ENCODE results near the gene CYP1A2.
"Not testable (repeated sequence)": the region's sequence is repeated elsewhere in the genome, so short reads cannot be mapped to it uniquely, and the experiment has no call there.

Gene CYP1A2

DNA sequence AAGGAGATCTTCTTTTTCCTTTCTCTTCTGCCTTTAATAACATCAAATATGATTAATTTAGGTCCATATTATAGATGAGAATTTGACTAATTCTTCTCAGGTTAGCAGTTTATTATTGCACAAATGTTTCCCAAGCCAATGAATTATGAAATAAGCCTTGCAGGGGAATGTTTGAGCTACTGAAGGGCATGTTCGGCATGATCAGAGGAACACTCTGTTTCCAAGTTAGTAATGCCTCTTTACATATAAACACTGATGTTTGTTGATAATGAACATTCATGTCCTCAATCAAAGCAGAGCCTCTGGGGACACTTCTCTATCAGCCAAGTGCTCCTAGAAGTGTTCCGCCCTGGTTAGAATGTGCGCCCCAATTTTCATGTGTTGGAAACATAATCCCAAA, 13.3 kb upstream of the CYP1A2 start:
- DNase-seq (ENCODE audit: low read depth, low spot score), result no peak

DNA sequence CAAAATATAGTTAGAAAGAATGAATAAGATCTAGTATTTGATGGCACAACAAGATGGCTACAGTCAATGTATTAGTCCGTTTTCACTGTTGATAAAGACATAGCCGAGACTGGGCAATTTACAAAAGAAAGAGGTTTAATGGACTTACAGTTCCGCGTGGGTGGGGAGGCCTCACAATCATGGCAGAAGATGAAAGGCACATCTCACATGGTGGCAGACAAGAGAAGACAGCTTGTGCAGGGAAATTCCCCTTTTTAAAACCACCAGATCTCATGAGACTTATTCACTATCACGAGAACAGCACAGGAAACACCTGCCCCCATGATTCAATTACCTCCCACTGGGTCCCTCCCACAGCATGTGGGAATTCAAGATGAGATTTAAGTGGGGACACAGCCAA, 10.4 kb upstream of the CYP1A2 start:
- DNase-seq (ENCODE audit: low read depth, low spot score), result not testable (repeated sequence)

DNA sequence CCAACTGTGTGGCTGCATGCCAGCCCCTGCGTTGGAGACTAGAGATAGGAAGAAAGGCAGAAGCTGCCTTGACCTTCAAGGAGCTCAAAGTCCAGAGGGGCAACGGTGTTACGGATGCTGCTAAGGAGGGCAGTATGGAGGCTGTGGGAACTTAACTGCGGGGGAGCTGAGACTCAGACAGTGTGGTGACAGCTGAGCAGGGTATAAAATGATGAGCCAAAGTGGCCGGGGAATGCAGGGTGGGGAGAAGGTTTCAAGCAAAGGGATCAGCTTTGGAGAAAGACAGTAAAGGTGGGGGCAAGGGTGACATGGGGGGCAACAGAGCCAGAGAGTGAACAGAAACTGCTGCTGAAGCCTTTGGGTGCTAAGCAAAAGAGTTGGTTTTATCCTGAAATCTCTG, 6.2 kb upstream of the CYP1A2 start:
- DNase-seq (ENCODE audit: low read depth, low spot score), result no peak

DNA sequence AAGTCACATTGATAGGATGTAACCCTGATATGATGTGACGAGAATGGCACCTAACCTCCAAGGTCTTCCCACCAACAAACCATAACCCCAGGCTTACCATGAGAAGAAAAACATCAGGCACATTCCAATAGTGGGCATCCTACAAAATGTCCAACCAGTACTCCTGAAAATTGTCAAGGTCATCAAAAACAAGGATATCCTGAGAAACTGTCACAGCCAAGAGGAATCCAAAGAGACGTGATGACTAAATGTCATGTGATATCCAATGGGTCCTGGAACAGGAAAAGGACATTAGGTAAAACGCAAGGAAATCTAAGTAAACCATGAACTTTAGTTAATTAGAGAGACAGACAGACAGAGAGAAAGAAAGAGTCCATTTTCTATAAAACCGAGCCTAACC, 2.3 kb upstream of the CYP1A2 start:
- no peak for DNase-seq (ENCODE audit: low read depth, low spot score)

DNA sequence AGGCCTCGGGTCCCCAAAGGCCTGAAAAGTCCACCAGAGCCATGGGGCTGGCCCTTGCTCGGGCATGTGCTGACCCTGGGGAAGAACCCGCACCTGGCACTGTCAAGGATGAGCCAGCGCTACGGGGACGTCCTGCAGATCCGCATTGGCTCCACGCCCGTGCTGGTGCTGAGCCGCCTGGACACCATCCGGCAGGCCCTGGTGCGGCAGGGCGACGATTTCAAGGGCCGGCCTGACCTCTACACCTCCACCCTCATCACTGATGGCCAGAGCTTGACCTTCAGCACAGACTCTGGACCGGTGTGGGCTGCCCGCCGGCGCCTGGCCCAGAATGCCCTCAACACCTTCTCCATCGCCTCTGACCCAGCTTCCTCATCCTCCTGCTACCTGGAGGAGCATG, 1.2 kb downstream of the CYP1A2 start:
- DNase-seq (ENCODE audit: low read depth, low spot score), result no peak

DNA sequence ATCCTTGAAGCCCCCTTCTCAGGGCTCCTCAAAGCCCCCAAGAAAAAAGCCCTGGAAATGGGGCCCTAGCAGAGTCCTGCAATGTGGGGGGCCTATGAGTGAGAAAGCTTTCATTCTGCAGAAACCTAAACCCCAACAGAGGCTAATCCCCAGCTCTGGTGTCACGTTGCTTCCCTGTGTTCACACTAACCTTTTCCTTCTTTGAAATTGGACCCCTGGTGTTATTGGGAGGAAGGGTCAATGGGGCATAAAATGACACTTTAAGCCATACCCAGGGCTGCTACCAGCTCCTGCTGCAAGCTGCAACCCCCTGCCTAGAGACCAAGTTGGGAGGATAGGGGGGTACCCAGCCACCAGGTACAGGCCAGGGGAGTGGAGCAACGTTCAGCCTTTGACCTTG, 2.1 kb downstream of the CYP1A2 start:
- no peak for DNase-seq (ENCODE audit: low read depth, low spot score)

DNA sequence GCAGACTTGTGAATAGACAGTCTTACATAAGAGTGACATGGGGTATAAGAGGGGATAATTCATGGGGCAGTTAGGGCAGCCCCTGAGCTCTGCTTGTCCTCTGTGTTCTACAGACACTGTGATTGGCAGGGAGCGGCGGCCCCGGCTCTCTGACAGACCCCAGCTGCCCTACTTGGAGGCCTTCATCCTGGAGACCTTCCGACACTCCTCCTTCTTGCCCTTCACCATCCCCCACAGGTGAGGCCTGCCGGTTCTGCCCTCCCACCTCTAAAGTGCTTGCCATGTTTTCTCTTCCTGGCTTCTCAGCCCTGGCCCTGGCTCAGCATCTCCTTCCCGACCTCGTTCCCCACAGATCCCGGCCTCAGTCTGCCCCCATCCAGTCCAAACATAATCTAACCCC, 3.4 kb downstream of the CYP1A2 start:
- no peak for DNase-seq (ENCODE audit: low read depth, low spot score)

DNA sequence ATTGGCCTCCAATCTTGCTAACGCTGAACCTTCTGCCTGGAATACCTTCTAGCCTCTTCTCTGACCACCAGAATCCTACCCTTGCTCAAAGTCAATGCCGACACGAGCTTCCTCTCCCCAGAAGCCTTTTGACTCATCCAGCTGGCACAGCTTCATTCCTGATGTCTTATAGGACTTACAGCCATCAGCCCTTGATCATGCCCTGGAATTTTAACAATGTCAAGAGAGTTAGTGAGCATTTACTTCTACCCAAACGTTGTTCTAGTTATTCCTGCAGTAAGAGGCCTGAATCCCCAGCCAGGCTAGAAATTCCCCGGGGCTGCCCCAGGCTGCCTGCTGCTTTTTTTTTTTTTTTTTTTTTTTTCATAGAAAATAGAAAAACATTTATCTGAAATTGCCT, 3.9 kb downstream of the CYP1A2 start:
- no peak for DNase-seq (ENCODE audit: low read depth, low spot score)

DNA sequence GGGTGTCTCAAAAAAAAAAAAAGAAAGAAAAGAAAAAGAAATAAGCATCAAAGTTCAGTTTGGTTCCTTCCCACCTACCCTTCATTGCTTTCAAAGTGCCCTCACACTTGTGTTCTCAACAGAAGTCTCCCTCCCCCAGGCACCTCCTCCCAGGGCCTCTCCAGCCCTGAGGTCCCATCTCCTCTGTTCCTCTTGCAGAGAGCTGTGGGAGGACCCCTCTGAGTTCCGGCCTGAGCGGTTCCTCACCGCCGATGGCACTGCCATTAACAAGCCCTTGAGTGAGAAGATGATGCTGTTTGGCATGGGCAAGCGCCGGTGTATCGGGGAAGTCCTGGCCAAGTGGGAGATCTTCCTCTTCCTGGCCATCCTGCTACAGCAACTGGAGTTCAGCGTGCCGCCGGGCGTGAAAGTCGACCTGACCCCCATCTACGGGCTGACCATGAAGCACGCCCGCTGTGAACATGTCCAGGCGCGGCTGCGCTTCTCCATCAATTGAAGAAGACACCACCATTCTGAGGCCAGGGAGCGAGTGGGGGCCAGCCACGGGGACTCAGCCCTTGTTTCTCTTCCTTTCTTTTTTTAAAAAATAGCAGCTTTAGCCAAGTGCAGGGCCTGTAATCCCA, 6.1 kb downstream of the CYP1A2 start:
- DNase-seq (ENCODE audit: low read depth, low spot score), result no peak

DNA sequence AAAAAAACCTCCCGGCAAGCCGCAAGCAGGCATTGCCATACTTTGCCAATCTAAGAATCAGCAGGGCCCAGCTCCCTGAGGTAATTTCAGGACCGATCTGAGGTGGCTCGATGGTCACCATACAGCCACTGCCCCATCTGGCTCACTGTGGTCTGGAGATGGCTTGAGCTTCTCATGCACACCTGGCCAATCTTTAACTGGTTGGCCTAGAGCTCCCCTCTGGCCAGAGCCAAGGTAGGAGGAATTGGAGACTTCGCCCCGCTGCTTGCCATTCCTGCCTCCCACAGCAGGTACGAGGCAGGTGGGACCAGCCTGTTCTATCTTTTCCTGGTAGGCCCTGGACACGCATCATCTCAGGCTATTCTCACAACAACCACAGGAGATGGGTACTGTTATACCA, 10.1 kb downstream of the CYP1A2 start:
- DNase-seq (ENCODE audit: low read depth, low spot score), result no peak

DNA sequence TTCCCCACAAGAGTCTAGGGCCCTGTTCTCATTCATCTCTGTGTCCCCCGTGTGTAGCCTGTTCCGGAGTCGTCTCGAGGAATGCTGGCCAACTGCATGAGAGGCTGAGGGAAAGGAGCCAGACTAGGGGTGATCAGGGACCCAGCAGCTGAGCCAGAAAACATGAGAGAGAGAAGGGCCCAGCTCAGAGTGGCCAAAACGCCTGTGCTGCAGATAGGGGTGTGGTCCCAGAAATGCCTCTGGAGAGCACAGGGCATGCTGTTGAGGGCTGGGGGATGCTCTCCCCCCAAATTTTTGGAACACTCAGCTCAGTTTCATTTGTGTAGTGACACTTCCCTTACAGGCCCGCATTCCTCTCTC, 14.1 kb downstream of the CYP1A2 start:
- DNase-seq (ENCODE audit: low read depth, low spot score), result no peak

DNA sequence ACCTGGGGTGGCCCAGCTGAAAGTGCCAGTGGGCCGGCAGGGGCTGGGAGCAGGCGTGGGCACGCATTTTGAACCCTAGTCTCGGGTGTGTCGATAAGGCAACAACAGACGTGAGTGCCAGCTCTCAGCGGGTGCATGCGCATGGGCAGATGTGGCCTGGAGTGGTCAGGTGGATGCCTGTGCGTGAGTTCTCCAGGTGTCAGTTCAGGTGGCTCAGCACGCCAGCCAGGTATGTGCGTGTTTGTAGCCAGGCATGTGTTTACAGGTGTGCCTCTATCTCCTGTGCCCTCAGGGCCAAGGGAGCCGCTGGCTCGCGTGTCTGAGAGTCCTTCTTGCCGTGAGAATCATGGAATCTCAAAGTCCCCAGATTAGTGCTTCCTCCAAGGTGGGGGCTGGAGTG, 14.8 kb downstream of the CYP1A2 start:
- DNase-seq (ENCODE audit: low read depth, low spot score), result no peak

DNA sequence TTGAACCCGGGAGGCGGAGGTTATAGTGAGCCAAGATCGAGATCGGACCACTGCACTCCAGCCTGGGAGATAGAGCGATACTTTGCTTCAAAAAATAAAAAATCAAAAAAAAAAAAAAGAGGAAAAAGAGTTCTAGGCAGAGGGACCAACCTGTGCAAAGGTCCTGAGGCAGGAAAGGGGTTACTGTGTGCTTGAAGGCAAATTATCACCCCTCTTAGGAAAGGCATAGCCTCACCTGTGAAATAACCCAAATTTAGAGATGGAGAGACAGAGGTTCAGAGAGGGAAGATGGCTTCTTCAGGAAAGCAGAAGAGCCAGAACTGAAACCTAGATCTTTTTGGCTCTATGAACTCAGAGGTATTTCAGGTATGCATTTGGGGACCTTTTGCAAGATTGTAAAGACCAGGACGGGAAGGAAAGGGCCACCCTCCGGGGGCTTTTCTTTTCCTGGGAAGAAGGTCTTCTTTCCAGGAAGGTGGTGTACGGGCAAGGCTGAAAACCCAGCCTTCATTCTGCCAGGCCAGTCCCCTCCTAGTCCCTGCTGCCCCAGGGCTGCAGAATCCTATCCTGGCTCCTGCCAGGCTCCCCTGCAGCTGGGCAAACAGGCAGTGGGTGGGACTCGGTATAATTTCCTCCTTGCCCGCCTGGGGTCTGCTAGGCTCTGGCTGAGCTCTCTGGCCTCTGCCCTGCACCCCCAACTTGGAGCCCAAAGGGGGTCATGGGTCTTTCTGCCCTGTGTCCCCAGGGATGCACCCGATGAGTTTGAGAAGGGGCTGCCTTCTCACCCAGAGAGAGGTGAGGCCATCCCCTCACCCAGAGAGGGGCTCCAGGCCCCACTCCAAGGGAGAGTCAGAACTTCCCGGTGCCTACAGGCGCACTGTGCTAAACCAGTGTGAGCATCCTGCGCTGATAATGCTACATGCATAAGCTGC, 18.8 kb downstream of the CYP1A2 start:
- DNase-seq (ENCODE audit: low read depth, low spot score), result no peak

DNA sequence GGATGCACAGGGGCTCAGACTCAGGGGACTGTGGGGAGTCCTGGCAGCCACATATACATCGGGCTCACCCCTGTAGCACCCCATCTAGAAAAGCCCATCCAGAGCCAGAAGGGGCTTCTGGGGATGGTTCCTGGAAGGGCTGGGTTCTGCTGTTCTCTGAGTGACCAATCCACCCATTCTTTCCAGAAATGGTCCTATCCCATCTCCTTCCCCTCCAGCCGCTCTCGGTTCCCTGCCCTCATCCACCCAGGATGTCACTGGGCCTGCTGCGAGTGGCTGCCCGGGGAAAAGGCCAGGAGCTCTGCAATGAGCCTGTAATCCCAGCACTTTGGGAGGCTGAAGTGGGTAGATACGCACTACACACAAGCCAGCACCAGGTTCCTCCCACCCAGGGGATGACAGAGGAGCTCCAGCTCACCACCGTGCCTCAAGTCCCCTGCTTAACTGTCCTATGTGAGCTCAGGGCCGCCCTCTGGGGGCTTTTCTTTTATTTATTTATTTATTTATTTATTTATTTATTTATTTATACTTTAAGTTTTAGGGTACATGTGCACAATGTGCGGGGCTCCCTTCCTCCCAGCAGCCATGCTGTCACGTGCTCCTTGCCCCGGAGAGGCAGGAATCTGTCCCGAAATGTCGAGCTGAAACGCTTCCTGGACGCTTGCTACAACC, 19.6 kb downstream of the CYP1A2 start:
- no peak for DNase-seq (ENCODE audit: low read depth, low spot score)

DNA sequence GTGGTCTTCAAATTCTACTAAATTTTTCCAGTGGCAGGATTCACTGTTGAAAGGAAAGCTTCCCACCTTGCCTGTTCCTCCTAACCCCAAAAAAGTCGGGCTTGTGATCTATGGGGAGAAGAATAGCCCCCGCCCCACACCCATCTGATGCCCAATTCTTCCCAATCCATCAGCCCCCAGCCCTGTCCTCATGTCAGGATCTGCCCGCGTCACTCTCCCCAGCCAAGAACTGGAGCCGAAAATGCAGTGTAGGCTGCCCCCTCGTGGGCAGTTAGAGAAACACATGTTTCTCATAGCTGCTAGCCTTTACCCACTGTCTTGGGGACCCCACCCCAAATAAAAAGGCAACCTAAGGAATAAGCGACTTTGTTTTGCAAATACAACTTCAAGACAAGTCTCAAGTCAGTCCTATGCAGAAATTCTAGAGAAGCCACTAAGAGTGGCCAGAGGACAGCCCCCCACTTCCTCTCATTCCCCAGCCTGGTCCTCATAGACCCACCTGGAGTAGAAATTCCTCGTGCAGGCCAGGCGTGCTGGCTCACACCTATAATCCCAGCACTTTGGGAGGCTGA, 20.2 kb downstream of the CYP1A2 start:
- no peak for DNase-seq (ENCODE audit: low read depth, low spot score)

DNA sequence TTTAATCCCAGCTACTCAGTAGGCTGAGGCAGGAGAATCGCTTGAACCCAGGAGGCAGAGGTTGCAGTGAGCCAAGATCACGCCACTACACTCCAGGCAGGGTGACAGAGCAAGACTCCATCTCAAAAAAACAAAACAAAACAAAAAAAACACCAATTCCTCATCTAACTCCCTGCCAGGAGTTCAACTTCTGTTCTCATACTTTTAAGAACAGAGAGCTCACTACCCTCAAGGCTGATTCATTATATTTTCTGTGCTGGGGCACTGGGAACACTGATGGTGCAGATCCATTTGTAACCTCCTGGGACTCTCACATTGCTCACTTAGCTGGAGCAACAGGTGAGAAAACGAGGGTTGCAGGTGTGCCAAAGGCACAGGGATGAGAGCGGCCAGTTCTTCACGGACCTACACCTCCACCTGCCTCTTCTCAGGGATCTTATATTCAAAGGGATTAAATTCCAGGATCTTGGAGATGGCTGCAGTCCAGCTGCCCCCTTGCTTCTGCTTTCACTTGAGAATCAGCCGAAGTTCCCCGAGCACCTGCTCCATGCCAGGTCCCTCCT, 20.9 kb downstream of the CYP1A2 start:
- no peak for DNase-seq (ENCODE audit: low read depth, low spot score)

DNA sequence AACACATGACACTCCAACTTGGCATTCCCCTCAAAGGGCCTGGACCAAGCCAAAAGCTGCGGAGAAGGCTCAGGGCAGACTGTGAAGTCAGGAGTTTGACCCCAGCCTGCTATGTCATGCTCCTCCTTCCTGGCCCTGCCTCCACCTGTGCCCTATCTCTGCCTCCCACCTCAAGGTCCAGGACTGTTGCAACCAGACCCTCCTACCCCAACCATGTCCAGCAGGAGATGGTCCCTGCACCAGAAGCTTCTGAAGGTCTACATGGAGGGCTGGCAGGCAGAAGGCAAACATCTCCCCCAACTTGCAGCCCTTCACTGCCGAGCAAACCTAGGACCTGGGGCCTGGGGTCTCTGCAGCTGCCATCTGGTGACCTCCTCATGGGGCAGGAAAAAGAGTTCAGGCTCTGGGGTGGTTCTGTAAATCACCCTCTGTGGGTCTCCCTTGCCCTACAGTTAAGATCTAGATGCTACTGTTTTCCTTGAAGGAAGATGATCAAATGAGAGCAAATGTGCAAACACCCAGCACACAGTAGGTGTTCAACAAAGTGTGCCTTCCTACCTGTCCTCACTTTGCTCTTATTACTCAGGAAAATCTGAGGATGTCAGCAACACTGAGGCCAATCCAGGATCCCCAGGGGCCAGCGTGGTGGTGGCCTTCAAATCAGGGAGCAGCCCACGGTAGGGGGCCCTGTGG, 21.7 kb downstream of the CYP1A2 start:
- no peak for DNase-seq (ENCODE audit: low read depth, low spot score)

DNA sequence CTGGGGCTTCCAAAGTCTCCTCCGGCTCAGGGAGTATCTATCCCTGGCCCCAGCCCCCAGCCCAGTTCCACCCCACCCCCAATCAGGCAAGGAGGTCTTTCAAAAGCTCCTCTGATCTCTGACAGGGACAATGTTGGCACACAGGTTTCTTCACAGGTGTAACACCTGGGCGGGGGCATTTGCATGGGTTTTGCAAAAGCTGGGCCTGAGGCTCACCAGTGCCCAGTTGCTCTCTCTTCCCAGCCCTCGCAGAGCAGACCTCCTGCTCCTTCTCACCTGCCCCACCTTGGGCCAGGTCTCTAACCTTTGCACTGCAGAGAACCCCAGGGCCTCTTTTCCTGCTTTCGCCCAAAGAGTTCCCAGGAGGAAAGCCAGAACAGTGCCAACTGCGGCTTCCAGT, 24.7 kb downstream of the CYP1A2 start:
- no peak for DNase-seq (ENCODE audit: low read depth, low spot score)

DNA sequence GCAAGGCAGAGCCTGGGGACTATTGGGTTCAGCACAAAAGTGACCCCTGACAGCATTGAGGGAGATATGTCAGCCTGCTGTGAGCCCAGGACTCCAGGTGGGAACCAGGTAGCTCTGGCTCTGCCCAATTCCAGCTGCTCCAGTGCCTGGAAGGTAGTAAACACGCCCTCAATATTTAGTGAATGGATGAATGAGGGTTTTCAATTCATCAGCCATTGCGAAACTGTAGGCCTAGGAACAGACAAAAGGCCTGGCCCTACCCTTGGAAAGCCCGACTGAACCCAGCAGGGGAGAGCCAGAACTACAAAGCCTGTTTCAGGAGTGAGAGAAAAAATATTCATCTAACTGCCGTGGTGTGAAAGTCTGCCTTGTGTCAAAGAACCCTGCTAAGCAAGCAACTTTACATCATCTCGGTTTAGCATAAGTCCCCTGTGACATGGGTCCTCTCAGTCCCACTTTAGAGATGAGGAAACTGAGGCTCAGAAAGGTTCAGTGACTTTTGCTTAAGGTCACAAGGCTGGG, 25.1 kb downstream of the CYP1A2 start:
- no peak for DNase-seq (ENCODE audit: low read depth, low spot score)

DNA sequence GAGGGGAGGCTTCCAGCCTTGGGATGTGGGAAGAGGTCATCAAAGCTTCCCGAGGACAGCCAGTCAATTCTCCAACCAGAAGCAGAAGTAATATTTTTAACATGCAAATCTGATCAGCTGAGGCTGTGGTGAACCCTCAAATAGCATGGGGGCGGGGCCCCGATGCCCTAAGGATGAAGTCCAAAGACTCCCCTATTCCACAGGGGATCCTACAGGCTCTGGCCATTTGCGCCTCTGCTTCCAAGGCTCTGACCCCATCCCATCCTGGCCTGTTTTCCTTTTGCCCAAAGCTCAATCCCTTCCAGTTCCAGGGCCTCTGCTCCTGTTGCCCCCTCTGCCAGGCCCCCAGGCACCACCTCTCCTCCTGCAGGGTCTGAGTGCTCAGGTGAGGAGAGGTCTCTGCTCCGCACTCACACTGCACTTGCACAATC, 26.5 kb downstream of the CYP1A2 start:
- no peak for DNase-seq (ENCODE audit: low read depth, low spot score)

DNA sequence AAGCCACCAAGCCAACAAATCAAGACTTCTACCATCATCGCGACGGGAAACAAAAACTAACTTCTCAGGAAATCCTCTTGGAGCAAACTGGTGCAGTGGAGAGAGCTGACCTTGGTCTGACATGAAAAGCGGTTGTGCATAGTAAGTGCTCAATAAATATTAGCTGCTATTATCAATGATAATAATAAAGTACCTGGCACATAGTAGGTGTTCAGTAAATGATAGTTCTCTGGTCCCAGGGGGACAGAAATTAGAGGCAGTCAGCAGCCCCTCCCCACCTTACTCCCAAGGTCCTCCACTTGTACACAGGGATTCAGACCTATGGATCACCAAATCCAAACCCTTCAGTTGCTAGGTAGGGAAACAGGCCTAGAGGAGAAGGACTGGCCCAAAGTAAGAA, 27.2 kb downstream of the CYP1A2 start:
- no peak for DNase-seq (ENCODE audit: low read depth, low spot score)

Data from activated CD4-positive, CD25-positive, alpha-beta regulatory T cell treated with anti-CD3 and anti-CD28 coated beads, Interleukin-2, amount 50 U/mL, for 16 hours (primary cell).